HG03045 (cell line): ENCODE data around the gene NPHP4.
"Not testable (repeated sequence)": the region's sequence is repeated elsewhere in the genome, so short reads cannot be mapped to it uniquely, and the experiment has no call there.

ENCODE experiments used
- ATAC-seq: cut with Tn5 transposase; IDR thresholded peaks from one replicate; pipeline ENCODE4 v1.9.1; 2021; ENCODE audit warnings: mild to moderate bottlenecking, moderate library complexity; ENCODE audit not compliant: unreplicated experiment

NPHP4 gene

DNA sequence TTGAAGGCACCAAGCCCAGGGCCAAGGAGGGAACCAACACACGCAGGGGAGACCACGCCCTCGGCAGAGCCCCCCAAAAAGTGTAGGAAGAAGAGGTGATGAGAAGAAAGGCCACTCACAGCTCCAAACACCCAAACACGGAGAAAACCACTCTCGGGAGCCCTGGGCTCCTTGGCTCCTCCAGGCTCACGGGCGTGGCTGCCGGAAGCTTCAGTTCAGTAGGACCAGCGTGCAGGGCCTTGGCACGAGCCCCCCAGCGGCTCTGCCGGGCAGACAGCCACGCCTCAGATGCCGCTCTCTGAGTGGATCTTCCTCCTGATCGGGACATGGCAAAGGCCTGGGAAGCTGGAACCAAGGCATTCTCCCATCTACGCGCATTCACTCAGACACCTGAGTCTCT is 94.0 kb downstream of the NPHP4 start:
- ATAC-seq = no peak

DNA sequence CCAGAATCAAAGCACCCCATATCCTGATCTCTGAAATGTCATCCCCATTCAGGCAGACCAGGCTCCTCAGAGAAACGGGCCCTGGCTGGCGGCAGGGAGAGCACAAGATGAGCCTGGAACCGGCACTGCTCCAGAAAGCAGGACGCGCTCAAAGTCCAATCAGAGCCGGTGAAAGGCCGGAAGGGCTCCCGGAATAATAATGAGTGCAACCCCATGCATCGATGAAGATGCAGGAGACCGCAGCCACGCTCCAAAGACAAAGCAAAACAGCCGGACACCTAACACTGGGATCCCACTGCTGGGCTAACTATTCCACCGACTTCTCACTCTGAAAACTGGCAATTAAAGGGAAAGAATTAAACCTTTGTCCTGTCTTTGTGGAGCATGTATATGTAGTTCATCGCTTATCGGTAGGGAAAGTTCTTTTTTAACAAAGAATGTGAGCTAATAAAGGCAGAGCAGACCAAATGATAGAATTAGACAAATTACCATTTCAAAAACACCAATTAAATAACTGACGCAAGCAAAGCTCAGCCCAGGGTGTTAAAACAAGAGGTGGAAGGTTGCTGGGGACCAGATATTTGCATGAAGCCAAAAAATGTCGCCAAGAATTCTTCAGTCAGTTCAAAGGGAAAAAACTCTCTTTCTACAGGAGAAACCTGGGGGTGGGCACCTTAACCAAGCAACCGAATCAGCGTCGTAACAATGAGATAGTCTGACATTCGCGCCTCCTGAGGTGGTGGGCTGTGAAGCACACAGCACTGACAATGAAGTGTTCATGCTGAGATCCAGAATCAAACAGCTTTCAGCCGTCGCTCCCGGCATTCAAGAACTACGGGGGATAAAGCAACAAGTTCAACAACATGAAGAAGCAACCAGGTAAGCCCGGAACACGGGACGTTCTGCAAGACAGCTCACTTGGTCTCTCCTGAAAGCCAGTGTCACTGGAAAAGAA is 95.2 kb downstream of the NPHP4 start:
- no peak for ATAC-seq

DNA sequence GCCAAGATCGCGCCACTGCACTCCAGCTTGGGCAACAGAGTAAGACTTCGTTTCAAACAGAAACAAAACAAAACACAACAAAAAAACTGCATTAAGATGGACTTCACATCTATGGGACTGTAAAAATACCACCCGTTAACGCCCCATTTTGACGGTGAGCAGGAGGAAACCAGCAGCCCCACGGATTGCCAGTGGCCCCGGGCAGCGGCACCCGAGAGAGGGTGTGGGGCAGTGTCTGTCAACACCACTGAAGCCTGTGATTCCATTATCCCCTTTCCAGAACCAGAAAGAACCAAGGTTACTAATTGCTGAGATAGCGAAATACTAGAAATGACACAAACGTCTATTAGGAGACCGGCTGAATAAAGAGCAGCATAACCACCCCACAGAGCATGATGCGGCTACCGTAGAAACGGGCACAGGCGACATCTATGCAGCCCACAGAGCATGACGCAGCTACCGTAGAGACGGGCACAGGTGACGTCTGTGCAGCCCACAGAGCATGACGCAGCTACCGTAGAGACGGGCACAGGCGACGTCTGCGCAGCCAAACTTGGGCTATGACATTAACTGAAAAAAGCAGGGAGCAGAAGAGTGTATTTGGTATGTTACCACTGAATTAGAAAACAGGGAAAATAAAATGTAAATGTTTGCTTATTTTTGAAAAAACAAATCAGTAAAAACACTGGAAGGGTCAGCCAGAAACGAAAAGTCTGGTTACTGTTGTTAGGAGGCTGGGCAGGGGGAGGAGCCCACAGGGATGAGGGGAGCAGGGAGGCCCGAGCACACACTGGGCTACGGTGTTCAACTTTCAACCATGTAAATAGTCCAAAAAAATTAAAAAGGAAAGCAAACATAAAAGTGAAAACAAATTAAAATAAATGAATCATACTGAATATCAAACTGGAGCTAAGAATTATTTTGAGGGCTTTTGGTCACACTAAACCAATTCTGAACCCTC is 96.5 kb downstream of the NPHP4 start:
- ATAC-seq = no peak

DNA sequence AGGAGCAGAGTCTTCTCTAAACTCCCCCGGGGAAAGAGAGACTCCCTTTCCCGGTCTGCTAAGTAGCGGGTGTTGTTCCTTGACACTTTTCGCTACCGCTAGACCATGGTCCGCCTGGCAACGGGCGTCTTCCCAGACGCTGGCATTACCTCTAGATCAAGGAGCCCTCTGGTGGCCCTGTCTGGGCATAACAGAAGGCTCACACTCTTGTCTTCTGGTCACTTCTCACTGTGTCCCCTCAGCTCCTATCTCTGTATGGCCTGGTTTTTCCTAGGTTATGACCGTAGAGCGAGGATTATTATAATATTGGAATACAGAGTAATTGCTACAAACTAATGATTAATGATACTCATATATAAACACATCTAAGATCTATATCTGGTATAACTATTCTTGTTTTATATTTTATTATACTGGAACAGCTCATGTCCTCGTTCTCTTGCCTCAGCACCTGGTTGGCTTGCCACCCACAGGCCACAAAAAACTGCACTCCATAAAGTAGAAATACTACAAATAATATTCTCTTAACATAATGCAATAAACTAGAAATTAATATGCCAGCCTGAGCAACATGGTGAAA is 98.4 kb downstream of the NPHP4 start:
- not testable (repeated sequence) for ATAC-seq

DNA sequence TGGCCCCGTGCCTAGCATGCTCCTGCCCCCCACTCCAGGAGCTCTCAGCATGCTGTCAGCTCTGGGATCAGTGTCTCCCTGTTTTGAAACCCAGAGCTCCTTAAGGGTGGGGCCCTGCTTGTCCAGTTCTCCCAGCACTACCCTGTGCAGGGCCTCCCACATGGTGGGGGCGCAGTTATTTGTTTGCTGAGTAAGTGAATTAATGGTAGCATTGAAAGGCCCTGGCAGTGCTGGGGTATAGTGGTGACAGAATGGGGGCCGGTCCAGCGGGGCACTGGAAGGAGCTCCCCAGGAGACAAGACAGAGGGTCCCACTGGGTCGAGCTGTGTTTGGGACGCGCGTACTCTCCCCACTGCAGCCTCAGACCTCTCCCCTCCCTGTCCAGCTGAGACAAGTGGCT is 99.9 kb downstream of the NPHP4 start:
- no peak for ATAC-seq

DNA sequence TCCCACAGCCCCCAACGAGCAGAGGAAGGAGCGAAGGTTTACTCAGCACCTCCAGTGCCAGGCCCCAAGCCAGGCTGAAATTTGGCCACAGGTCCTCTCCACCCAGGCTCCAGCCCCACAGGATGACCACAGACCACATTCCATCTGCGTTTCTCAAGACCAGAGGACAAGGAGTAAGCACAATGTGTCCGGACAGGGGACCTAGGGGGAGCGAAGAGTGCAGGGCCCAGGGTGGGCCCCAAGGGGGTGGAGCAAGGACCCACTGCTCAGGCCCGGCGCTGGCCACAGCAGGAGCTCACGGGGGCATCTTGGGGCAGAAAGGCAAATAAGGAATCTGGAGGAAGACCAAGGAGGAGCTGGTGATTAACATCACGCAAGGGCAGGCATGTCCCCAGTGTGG is 100.5 kb downstream of the NPHP4 start:
- ATAC-seq = no peak

DNA sequence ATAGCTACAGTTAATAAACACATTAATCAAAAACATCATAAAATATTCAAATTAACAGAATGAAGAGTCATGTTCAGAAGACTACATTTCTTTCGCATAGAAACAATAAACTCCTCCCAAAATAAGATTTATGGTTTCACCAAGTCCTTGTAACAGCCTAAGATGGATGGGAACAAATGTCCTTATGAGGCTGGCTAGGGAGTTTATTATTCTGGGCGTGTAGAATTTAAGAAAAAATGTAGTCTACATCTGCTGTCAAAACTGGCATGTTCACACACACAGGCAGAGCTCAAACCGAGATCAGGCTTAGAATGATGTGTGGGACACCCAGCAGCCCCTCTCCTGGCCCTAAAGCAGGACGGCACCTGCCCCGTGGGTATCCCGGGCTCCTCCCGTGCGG is 101.1 kb downstream of the NPHP4 start:
- ATAC-seq = no peak

DNA sequence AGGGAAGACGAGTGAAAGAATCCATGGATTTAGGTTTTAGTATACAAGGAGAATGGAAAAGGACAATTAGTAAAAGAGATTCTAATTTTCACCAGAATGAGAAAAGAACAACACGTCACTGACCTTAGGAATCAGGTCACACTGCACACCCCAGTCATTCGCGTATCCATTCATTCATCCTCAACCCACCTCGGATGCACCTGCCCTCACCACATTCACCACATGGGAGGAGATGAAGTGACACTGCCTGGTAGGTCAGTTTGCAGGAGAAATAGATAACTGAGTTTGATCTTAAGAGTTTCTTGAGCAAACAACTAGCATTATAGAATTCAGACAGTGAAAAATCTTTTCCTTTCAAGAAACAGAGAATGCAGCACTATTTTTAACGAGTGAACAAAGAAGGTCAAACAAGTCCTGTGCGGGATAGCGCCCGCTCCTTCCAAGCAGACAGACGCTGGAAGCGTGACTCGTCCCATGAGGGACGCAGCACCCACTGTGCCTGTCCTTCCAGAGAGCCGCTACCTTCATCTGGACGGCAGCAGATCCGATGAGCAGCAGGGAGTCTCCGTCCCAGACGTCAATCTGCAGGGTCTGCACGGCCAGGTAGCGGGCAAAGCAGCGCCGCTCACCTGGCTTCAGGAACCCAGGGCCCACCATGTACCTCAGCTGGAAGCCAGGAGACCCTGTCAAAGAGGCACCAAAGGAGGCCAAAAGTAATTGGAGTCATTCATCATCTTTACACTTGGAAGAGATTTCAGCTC is 101.7 kb downstream of the NPHP4 start:
- ATAC-seq = no peak

DNA sequence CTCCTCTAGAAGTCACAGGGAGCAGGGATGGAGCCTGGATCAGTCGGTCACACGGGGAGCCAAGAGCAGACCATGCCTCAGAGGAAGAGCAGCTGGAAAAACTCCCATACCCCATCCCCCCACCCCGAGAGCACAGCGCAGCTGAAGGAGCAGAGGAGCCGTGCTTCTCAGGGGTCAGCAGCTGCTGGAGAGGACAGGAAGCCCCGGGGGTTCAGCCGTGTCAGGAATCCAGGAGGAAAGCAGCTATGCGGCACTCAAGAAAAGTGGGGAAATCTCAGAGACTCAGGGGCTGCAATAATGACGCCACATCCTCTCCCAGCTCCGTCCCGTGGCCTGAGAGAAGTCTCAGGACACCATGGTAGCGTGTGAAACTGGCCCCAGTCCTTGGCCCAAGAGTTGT is 102.3 kb downstream of the NPHP4 start:
- no peak for ATAC-seq

DNA sequence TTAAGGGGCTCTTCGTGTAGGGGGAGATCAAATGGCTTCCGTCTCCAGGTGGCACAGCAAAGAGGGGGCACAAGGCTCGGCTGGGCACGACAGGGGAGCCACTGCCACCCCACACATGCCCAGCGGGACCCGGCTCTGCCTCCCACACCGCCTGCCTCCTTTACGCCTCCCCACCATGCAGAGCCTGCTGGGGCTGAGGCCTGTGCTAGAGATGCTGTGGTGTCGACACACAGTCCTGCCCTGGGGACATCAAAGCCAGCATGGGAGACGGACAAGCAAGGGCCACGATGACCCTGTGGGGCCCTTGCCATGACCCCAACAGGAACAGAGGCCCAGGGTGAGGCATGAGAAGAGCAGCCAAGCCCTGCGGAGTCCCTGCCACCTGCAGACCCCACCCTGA is 102.8 kb downstream of the NPHP4 start:
- ATAC-seq = no peak

DNA sequence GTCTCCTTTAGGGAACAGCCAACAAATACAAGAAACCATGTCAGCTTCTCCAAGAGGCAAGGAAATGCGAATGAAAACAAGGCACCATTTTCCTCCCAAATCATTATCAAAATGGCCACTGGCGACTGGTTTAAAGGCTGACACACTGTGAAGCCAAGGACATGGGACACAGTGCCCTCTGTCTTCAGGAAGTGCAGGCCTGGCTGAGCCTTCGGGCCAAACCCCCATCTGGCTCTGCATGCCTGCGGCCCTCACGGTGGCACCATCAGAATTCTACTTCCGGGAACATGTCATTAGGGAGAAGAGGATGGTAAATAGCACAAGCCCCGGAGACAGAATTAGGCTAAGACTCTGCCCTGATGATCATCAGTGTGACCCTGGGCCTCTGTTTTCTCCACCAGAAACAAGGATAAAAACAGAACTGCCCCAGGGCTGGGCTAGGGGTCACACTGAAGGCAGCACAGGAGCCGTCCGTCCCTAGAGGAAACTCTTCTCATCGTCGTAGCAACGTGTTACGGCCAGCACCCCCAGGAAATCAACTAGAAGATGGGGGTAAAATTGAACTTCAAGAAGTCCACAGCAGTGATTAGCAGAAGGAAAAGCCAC is 103.5 kb downstream of the NPHP4 start:
- no peak for ATAC-seq

DNA sequence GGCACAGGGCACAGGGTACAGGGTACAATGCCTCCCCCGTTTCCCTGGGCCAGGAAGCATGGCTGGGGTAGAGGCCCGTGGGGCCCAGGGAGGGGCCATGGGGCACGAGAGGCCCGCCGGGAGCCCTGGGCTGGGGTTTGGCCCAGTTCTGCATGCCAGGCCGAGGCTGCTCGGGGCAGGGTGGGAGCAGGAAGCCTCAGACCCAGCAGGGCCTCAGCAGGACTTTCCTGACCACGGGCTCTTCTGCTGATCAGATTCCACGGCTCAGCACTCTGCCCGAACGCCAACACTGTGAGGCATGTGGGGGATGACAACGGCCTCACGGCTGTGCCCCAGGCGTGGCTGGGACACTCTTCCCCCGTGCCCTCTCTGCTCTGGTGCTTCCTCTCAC is 104.3 kb downstream of the NPHP4 start:
- ATAC-seq = no peak

DNA sequence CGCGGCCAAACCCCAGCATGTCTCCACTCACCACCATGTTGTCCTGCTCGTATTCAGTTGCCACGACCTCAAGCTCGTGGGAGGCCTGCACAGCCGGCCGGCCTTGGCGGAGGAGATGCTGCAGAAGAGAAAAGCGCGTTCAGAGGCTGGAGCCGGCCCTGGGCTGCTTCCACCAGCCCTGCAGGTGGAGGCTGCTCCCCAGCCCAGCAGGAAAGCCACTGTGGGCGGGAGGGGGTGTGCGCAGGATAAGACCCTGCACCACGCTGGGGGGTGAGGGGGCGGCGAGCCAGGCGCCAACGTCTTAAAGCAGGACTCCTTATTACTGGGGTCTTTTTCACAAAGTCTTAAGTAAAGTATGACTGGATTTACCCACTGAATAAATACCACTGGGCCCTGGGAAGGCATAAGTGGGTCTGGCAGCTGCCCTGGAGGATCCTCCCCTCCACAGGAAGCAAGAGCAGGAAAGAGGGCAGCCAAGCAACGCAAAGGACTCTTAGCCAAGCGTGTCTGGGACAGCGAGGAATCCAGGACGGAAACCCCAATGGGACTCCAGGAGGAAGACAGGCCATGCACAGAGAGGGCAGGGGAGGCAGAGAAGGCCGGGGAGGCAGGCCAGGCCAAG is 104.8 kb downstream of the NPHP4 start:
- no peak for ATAC-seq

DNA sequence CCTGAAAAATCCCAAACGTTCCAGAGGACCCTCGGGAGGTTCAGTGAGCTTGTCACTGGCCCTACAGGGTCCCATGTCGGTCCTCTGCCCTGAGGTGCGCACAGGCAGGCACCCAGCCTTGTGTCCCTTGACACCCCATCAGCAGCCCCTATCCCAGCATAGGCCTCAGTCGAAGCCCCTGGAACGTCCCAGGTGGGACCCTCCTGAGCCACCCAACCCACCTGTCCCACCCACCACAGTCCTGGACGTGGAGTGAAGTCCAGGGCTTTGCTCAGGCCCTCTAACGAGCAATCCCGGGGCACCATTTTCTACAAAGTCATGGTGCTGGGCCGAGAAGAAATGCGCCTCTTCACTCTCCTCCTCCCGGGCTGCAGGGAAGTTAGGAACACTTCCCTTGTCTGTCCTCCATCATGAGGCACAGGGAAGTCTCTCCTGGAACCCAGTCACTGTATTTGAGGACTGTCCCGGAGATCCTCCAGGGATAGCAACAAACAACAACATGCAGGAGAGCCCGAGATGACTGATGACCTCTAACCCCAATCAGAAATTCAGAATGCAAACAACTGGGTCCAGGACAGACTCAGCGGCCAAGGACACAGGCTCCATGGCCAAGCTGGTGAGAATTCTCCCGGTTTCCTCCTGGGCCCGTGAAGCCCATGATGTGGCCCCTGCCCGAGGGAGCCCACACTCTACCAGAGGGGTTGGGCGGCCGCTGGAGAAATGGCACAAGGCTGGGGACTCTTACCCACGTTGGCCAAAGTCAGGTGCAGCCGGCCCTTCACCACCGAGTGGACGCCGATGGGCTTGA is 105.5 kb downstream of the NPHP4 start:
- ATAC-seq = no peak

DNA sequence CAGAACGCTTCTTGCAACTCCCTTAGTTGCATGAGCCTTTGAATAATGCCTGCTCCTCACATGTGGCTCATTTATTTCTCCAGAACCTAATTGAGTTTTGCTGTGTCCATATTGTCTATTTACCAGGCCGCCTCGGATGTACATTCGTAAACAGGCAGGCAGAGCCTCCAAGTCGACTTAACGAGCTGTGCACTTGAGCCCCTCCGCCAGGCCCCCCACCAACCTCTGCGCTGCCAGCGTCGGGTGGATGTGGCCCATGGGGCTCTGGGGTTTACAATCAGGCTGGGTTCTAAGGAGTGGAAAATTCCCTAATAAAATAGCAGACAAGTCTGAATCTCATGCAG is 106.1 kb downstream of the NPHP4 start:
- ATAC-seq = no peak

DNA sequence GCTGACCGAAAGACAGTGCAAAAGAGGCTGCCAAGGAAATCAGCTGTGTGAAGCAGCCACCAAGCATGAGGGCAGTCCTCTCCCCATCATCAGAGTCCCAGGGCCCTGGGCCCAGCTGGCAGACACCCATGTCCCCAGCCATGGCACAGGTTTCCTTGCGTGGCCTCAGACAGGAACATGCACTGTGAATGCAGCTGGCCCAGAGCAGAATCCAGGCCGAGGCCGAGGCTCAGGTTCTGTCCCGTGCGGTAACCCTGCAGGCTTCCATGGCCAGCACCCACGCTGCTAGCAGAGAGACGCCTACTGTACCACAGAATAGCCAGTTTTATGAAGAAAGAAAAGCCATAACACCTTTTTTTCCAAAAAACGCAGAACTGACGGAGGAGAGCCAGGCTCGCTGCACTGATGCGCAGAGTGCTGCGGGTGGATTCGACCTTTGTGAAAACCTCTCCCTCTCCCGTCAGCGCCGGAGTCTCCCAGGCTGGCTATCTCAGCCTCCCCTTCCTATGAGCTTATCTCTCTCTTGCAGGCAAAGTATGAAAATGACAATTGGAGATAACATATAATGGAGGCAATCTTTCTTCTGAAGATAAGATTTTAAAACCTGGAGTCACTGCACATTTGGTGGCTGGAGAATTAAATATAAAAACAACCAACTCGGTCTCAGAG is 106.6 kb downstream of the NPHP4 start:
- no peak for ATAC-seq

DNA sequence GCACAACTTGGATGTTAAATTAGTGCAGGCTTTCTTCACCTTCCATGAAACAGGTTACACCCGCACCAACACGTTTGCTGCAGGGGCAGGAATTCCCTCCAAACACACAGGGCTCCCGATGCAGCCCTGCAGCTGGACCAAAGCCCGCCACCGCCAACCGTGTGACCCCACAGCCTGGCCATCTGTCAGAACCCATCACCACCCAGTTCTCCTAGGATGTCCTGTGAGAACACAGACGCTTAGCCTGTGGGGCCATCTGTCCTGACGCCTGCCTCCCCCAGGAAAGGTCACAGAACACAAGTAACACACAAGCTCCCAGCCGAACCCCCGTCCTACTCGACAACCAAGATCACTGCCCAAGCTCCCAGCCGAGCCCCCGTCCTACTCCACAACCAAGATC is 108.1 kb downstream of the NPHP4 start:
- no peak for ATAC-seq
